GM06990 (cell line): Measurements from ENCODE around the gene PRSS38.

ENCODE experiments used
- DNase-seq: peaks from one replicate; pipeline ENCODE4 v3.0.0-alpha.2; 2011; ENCODE audit not compliant: insufficient read length; ENCODE audit errors: extremely low read depth
- H3K27me3 ChIP-seq: replicated peaks from 2 replicates; pipeline ENCODE4 v1.6.0; 2011; ENCODE audit warnings: low read length; ENCODE audit not compliant: control insufficient read depth, insufficient read depth
- H3K36me3 ChIP-seq: 2 replicates; pipeline ENCODE4 v1.5.1; 2011; ENCODE audit warnings: low read length; ENCODE audit not compliant: control insufficient read depth, insufficient read depth
- H3K4me3 ChIP-seq: replicated peaks from 2 replicates; pipeline ENCODE4 v1.5.1; 2011; ENCODE audit warnings: low read depth, mild to moderate bottlenecking, control low read depth, low read length
- CTCF ChIP-seq: IDR thresholded peaks from 2 replicates; pipeline ENCODE4 v1.5.1; 2011; ENCODE audit warnings: low read length, control low read depth, mild to moderate bottlenecking, inconsistent platforms; ENCODE audit not compliant: insufficient read depth, poor library complexity, severe bottlenecking

Gene PRSS38

GRCh38 chr1:227889047-227889862 lies 73.8 kb downstream of the PRSS38 start:
- TF ChIP-seq CTCF = no peak
- no peak overlapping the region for H3K4me3 ChIP-seq
- no peak for DNase-seq

GRCh38 chr1:227889863-227890405 lies 74.5 kb downstream of the PRSS38 start:
- H3K27me3 ChIP-seq = no peaks in the 10 kb centered on the region; the same call in 1 of the 2 replicates
- TF ChIP-seq CTCF = no peak
- no peak overlapping the region for H3K4me3 ChIP-seq

More at GRCh38 chr1:227889047-227889862, 73.8 kb downstream of the PRSS38 start:
- Histone ChIP-seq H3K27me3 (no peaks in the 10 kb centered on the region; the same call in 1 of the 2 replicates), H3K36me3 (no peaks in the 10 kb centered on the region)

GRCh38 chr1:227890451-227891222 lies 75.2 kb downstream of the PRSS38 start:
- TF ChIP-seq CTCF = no peak
- DNase-seq = no peak
- no peaks in the 10 kb centered on the region for H3K36me3 ChIP-seq
- no peaks in the 10 kb centered on the region; the same call in 1 of the 2 replicates for H3K27me3 ChIP-seq
- no peak overlapping the region for H3K4me3 ChIP-seq

More at GRCh38 chr1:227889863-227890405, 74.5 kb downstream of the PRSS38 start:
- H3K36me3 ChIP-seq = no peaks in the 10 kb centered on the region
- no peak for DNase-seq

- TF ChIP-seq CTCF = no peak
- H3K36me3 ChIP-seq = no peaks in the 10 kb centered on the region
- no peak overlapping the region for H3K4me3 ChIP-seq
- no peak for DNase-seq
- no peaks in the 10 kb centered on the region; the same call in 1 of the 2 replicates for H3K27me3 ChIP-seq
These were observed 75.9 kb downstream of the PRSS38 start for GRCh38 chr1:227891223-227891954.

- DNase-seq = no peak
- Histone ChIP-seq H3K36me3 (no peaks in the 10 kb centered on the region), H3K4me3 (no peak overlapping the region), H3K27me3 (no peaks in the 10 kb centered on the region; the same call in 1 of the 2 replicates)
- no peak for TF ChIP-seq CTCF
These were observed 76.5 kb downstream of the PRSS38 start for GRCh38 chr1:227891955-227892488.
